ENCODE measurements around the gene ARFIP1. TPM values are rescaled to one million over a fixed set of nuclear protein-coding genes. Genes with fewer than 3 reads are reported as not detected.

ARFIP1 gene
- total and polyA plus RNA-seq, 2 of the 8 experiments (the other 6 are each of a cell fraction or from before 2014, with no cell fraction given): 13.5 to 38.0 TPM

DNA sequence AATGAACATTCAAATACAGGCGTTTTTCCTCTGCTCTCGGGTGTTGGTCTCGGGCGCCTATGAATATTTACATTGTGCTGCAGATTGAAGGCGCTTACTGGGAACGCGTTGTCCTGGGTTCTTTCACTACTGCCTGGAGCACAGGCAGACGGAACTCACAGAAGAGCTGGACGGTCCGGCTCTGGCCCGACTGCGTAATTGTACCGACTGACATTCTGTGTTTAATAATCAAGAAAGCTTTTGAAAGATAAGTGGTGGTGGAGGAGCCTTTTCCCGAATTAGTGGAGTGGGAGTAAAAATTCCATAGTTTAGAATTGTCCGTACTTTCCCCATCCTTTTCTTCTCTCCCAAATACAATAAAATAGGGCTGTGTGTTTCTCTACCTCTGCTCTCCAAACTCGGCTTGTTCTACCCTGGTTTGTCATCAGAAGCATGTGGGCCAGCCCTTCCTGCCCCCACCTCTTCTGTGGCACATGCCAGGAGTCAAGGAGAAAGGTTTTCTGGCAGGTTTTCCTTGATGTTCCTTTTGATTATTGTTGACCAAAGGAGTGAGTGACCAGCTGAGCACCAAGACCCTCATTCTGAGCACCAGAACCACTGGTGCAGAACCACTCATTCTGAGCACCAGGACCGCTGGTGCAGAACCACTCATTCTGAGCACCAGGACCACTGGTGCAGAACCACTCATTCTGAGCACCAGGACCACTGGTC, 158.6 kb downstream of the ARFIP1 start:
- POLR2A ChIA-PET (ENCODE audit: partially characterized antibody): interaction anchor here (1.2 to 6.6 kb wide), 3 partner anchors 11 to 53 kb away, joined by 3 to 61 read pairs (median 7); no protein-coding TSS in a partner anchor

More for the DNA sequence above, 158.6 kb downstream of the ARFIP1 start:
- H3K4me1 ChIP-seq (replicated peaks in 1 of 4; ENCODE audit: control insufficient read depth in 3 of 4, insufficient read depth in 4 of 4, low read length in 3 of 4): peaks cover 0 to 8% (median 5%) of the 10 kb centered on the region in 4 experiments; a peak in 4 of 7 replicates
- H3K4me3 ChIP-seq (ENCODE audit: extremely low read depth in 1 of 4, insufficient read depth in 2 of 4, low read depth in 3 of 4, low read length in 4 of 4): peak overlapping the region; percentile 79 to 97 (median 82); a peak in 5 of 8 replicates
- H4K5ac ChIP-seq (ENCODE audit: insufficient read length, low read depth, low read length): no peak overlapping the region
- FAIRE-seq (no peak), DNase-seq (ENCODE audit: low read depth in 1 of 2, low spot score in 2 of 2) (no peak)
- no peak overlapping the region for H2BK12ac ChIP-seq (ENCODE audit: low read depth, low read length)
- H2BK20ac ChIP-seq (ENCODE audit: low read length): no peak overlapping the region
- H3K9ac ChIP-seq (replicated peaks in 1 of 4; ENCODE audit: extremely low read depth in 1 of 4, low read depth in 3 of 4, low read length in 3 of 4): no peak overlapping the region
- no peak overlapping the region for H2AK5ac ChIP-seq (ENCODE audit: low read depth, low read length)
- CTCF ChIA-PET (ENCODE audit: partially characterized antibody): interaction anchor here (1.1 to 6.6 kb wide), 9 partner anchors 11 to 196 kb away, joined by 3 to 35 read pairs (median 5); no protein-coding TSS in a partner anchor
- WGBS, 2 experiments (ENCODE audit: extremely low coverage in 1 of 2, insufficient coverage in 1 of 2, insufficient read length in 1 of 2, insufficient replicate concordance in 2 of 2, low coverage in 1 of 2, low lambda C conversion rate in 2 of 2, missing lambda C conversion rate in 1 of 2): 53% methylated on average over 17 of the region's 17 CpGs; no CpG with 5 or more reads in 1 of the 2 experiments
- no peak overlapping the region for H4K8ac ChIP-seq (ENCODE audit: extremely low read depth, insufficient read depth, low read length)
- H3K79me2 ChIP-seq (ENCODE audit: control insufficient read depth in 1 of 2, insufficient read depth in 2 of 2, low read length in 2 of 2): peaks cover 20 to 57% of the 10 kb centered on the region in 2 experiments
- H2BK15ac ChIP-seq (ENCODE audit: low read length): 0 out of 2 replicates have a peak overlapping the region, but pooled peaks have one; percentile 72
- no peaks in the 10 kb centered on the region for H3K9me3 ChIP-seq (ENCODE audit: insufficient read depth in 2 of 2, low read depth in 1 of 2, low read length in 1 of 2)
- H3K4ac ChIP-seq (replicated peaks; ENCODE audit: insufficient read length, low read depth, low read length): no peak overlapping the region
- peaks cover 16 to 17% of the 10 kb centered on the region in 2 experiments for H4K20me1 ChIP-seq (replicated peaks in 1 of 2; ENCODE audit: control insufficient read depth in 1 of 2, insufficient read depth in 2 of 2, low read length in 2 of 2)
- H3K27me3 ChIP-seq (replicated peaks in 1 of 4; ENCODE audit: control insufficient read depth in 3 of 4, extremely low read depth in 1 of 4, insufficient read depth in 3 of 4, low read length in 3 of 4): peaks cover 0 to 13% (median 5%) of the 10 kb centered on the region in 4 experiments; a peak in 3 of 7 replicates
- peaks cover 0 to 8% (median 5%) of the 10 kb centered on the region in 4 experiments; a peak in 4 of 8 replicates for H3K36me3 ChIP-seq (ENCODE audit: control insufficient read depth in 2 of 4, insufficient read depth in 4 of 4, low read length in 3 of 4)
- no peak overlapping the region; the same call in 1 of the 2 replicates for H2BK5ac ChIP-seq (ENCODE audit: low read depth, low read length)
- no peak overlapping the region for H4K91ac ChIP-seq (replicated peaks; ENCODE audit: insufficient read length, low read length)
- peak overlapping the region; percentile 65 to 97 for H3K4me2 ChIP-seq (ENCODE audit: insufficient read depth in 1 of 2, low read depth in 2 of 2, low read length in 2 of 2)
- no peak overlapping the region for H3K23ac ChIP-seq (ENCODE audit: insufficient read length)
- H3K27ac ChIP-seq (ENCODE audit: low read depth, low read length): no peak overlapping the region
- no peak overlapping the region for H2AFZ ChIP-seq (ENCODE audit: low read length)
- no peak for TF ChIP-seq PHF8 (conservative IDR thresholded peaks at IDR 0.05; ENCODE audit: low read depth, low read length)
- no peak for TF ChIP-seq TAF1 (IDR thresholded peaks at IDR 0.05; ENCODE audit: low read depth, low read length)
- no peak overlapping the region for H3K14ac ChIP-seq (ENCODE audit: insufficient read length)
- no peak overlapping the region for H2BK120ac ChIP-seq (replicated peaks; ENCODE audit: low read depth, low read length)
- H3K56ac ChIP-seq (replicated peaks; ENCODE audit: insufficient read length, low read depth, low read length): no peak overlapping the region
- peaks cover 2% of the 10 kb centered on the region; the same call in 1 of the 2 replicates for H3K23me2 ChIP-seq (ENCODE audit: low read depth, low read length)
- 0 out of 2 replicates have a peak, but pooled peaks cover 6% of the 10 kb centered on the region for H3K79me1 ChIP-seq (ENCODE audit: low read depth, low read length)
- H3K18ac ChIP-seq (ENCODE audit: extremely low read depth, low read length): 0 out of 2 replicates have a peak overlapping the region, but pooled peaks have one; percentile 27
